GM19035 (cell line): ENCODE data around the gene PNPO.
"Not testable (repeated sequence)": the region's sequence is repeated elsewhere in the genome, so short reads cannot be mapped to it uniquely, and the experiment has no call there.

Source experiments
- ATAC-seq: cut with Tn5 transposase; IDR thresholded peaks from one replicate; pipeline ENCODE4 v1.9.1; 2021; ENCODE audit not compliant: unreplicated experiment

The PNPO gene

DNA sequence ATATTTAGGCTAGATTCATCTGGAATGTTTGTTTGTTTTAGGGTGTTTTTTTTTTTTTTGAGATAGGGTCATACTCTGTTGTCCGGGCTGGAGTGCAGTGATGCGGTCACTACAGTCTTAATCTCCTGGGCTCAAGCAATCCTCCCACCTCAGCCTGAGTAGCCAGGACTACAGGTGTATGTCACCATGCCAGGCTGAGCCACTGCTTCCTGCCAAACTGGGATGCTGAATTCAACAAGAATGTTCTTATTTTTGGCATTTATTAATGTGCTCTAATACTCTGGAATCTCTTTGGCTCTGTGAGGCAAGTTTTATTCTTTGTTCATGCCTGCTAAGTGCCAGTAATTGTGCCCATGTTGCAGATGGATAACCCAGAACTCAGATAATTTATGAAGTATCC, 23.8 kb upstream of the PNPO start:
- ATAC-seq, result no peak

DNA sequence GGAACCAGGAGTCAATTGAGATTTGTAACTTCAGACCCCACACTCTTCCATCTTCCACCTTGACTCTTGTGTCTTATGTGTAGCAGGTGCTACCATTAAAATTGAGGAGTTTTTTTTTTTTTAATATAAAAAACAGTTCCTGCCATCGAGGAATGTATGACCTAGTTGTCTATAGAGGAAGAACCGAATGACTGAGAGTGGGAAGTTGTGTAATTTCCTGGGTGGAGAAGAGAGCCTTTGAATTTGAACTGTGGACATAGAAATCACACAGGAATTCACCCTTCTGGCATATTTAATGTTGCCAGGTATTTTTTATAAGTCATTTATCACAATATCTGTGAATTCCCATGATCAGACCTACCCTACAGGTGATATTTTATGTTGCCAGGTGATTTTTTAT, 23.4 kb upstream of the PNPO start:
- ATAC-seq, result no peak

DNA sequence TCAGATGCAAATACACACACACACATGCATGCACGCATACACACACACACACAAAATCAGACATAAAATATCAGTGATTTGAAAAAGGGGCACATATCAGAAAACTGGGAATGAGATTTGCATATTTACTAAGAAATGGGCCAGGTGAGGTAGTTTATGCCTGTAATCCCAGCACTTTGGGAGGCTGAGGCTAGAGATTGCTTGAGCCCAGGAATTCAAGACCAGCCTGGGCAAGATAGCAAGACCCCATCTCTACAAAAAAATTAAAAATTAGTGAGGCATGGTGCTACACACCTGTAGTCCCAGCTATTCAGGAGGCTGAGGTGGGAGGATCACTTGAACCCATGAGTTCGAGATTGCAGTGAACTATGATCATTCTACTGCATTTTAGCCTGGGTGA, 22.4 kb upstream of the PNPO start:
- no peak for ATAC-seq

DNA sequence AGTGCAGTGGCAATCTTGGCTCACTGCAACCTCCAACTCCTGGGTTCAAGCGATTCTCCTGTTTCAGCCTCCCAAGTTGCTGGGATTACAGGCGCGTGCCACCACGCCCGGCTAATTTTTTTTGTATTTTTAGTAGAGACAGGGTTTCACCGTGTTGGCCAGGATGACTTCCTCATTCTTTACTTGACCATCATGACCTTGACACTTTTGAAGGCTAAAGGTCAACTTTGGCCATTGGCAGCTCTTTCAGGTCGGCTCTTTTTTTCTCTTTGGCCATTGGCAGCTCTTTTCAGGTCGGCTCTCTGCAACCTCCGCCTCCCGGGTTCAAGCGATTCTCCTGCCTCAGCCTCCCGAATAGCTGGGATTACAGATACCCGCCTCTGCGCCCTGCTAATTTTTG, 21.5 kb upstream of the PNPO start:
- not testable (repeated sequence) for ATAC-seq

DNA sequence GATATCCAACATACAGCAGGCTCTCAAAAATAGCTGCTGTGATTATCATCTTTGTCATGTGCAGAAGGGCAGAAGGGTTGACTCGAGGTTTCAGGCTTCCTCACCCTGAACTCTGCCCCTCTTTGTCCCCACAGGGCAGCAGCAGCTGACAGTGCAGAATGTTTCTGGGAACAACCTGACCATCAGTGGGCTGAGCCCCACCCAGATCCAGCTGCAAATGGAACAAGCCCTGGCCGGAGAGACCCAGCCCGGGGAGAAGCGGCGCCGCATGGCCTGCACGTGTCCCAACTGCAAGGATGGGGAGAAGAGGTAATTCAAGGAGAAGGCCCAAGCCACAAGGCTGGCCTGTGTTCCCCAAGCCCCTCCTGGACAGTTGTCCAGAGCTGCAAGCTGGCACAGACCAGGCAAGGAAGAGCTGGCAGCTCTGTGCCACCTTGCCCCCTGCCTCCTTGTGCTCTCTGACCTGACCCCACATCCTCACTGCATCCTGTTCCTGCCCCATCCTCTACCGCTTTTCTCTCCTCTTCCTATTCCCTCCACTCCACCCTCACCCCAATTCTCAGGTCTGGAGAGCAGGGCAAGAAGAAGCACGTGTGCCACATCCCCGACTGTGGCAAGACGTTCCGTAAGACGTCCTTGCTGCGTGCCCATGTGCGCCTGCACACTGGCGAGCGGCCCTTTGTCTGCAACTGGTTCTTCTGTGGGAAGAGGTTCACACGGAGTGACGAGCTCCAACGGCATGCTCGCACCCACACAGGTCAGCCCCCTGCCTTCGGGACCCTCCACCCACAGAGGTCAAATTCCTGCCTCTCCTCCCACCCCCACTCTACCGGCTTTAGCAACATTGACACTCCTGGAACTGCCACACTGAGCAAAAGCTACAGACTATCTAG, 16.3 kb upstream of the PNPO start:
- no peak for ATAC-seq

DNA sequence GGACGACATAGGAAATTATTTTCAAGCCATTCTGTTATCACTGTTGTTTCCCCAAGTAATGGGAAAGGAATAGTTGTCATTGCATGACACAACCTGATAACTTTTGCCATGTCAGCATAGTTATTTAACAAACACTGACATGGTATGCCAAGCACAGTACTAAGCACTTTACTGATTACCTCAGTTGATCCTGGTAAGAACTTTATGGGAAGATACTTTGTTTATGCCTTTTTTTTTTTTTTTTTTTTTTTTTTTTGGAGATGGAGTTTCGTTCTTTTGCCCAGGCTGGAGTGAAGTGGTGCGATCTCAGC, 15.7 kb upstream of the PNPO start:
- no peak for ATAC-seq

DNA sequence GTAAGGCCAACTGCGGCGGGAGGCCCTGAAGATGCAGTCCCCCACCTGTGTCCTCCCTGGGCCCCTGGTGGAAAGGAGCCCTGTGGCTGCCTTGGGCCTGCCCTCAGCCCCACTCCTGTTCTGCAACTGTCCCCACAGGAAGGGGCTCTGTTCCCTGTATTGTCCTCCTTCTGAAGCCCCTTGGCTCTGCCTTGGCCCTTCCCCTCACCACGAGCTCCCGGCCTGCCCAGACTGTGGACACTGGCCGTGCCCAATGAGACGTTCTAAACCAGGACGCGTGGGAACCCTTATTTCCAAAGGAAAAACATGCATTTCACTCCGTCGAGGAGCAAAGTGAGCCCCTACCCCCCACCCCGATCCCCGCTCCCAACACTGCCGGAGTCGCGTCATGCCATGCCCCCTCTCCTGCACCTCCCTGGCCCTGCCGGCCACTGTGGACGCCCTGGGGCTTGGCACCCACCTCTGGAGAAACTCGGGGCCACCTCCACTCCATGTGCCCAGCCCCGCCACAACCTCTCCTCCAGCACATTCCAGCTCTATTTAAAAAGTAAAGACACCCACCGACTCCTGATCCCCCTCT, 13.5 kb upstream of the PNPO start:
- ATAC-seq, result no peak

DNA sequence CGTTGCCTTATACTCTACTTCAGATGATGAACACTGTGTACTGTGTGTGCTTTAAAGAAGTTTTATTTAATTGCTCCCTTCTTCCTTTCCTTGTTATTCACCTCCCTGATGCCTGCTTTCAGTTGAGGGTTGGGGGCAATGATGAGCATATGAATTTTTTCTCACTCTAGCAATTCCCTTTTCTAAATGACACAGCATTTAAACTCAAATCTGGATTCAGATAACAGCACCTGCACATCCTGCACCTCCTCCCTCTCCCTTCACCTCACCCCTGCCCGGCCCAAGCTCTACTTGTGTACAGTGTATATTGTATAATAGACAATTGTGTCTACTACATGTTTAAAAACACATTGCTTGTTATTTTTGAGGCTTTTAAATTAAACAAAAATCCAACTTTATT, 13.0 kb upstream of the PNPO start:
- ATAC-seq, result no peak

DNA sequence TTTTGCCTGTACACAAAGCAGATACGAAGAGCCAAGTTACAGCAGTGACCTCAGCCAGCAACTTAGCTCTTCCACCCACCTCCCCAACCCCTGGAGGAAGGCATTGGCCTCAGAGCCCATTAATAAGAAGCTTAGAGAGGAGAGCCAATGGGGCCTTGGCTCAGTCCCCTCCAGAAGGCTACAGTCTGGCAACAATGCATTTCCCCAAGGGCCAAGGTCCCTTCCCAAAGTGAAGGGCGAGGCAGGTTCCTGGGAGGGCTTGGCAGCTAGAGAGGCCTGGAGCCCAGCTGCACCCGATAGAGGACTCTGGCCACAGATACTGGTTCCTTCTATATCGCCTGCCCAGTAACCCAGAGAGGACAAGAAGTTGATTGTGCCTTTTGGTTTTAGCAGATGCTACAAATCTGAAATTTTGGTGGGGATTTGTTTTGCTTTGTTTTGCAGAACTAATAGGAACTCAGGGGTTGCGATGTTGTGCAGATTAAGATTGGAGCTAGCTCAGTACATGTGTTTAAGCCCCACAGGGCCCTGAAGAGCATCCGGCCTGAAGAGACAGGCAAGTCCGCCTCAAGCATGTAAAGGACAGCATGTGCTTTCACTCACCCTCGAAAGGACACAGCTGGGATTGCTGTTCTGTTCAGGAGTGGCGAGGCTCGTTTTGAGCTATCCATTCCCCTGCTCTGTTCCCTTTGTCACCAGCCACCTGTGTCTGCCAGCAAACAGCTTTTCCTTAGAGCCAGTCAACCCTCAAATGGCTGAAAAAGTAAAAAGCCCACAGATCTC, 12.0 kb upstream of the PNPO start:
- ATAC-seq, result no peak

DNA sequence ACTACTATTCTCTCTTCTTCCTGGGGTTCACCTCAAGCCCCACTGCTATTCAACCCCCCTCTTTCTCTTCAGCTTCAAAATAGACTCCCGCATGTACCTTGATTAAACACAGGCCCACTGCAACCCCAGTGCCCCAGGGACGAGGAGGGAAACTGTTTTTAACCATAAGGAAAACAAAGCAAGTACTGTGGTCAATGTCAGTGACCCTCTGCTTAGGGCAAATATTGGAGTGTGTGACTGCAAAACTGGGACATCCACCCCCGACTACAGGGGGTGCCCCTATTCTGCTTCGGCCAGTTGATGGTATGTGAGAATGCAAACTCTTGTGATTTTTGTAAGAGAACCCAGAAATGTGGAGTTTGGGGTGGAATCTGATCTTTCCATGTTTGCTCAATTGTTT, 9.5 kb upstream of the PNPO start:
- no peak for ATAC-seq

DNA sequence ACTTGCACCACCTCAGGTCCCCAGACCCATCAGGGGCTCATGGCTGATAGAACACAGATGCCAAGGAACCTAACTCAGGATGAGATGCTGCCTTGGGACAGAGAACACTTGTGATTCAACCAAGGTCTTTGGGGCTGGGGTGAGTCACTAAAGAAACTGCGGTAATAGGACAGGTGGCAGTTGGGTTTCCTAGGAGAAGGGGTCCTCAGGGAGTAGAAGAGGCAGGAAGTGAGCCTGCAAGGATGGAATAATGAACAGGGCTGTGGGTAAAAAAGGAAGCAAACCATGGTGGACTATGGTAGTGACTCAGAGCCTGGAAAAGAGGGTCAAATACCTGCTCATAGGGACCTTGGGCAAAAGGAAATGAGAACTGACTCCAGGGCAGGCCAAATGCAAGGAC, 6.5 kb upstream of the PNPO start:
- ATAC-seq, result no peak

DNA sequence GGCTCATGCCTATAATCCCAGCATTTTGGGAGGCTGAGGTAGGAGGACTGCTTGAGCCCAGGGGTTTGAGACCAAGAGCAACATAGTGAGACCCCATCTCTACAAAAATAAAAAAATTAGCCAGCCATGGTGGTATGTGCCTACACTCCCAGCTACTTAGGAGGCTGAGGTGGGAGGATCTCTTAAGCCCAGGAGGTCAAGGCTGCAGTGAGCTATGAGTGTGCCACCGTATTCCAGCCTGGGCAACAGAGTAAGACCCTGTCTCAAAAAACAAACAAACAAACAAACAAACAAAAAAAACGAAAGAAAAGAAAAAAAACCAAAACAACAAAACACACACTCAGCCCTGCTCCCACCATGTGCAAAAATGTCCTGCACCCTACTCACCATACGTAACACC, 5.9 kb upstream of the PNPO start:
- ATAC-seq, result not testable (repeated sequence)

DNA sequence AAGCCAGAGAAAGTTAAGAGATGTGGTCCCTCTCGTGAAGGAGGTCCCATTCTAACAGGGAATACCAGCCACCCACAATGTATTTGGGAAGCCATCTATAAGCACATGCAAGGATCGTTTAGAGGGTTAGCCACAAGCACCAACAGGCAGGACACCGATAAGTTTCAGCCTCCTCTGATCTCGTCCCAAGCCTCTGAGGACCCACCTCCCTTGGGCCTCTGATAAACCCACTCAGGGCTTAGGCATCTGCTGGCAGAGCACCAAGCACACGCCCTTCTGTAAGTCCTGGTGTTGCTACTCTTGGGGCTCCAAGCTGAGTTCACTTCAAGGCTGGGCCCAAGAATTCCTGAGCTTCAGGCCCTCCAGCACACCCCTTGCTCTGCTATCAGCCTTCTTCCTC, 5.4 kb upstream of the PNPO start:
- ATAC-seq, result no peak

DNA sequence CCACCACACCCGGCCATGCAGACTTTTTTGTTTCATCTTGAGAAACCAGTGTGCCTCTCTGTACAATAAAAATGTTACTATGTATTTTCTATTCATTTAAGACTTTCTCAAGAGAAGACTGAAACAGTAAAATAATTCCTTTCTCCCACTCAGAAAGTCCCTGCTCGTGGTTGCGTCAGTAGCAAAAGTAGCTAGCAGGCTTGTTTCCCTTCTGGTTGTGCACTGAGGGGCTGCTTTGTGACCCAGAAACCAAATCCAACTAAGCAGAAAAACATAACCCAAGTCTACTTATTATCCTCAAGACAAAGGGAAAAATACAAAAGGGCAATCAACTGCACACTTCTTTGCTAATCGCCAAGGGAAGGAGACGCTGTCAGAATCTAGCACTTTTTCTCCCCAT, 3.4 kb upstream of the PNPO start:
- no peak for ATAC-seq

DNA sequence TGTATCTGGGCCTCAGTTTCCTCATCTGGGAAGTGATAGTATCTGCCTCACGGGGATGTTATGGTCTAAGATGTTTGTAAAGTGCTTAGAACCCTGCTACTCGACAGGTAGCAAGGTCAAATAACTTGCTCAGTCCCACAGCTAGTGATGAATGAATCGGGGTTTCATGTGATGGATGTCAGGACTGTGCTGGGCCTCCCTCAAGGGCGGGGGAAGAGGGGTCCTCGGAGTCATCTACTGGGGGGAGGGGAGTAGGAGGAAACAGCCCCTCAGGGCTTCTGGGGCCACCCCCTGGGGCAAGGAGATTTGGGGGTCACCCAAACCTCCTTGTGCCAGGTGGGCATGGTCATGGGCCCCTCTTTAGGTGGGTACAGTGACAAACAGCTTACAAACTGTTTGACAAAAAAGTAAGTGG, 732 bp downstream of the PNPO start:
- no peak for ATAC-seq

DNA sequence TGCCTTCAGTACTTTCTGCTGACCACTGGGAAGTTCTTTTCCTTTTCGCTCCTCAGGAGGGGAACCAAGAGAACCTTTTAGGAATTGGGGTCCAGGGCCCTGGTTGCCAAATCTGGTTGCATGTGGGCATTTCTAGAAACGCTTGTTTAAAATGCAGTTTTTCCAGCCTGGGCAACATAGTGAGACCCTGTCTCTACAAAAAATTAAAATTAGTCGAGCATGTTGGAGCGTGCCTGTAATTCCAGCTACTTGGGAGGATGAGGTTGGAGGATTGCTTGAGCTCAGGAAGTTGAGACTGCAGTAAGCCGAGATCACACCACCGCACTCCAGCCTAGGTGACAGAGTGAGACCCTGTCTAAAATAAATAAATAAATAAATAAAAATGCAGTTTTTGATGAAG, 1.2 kb downstream of the PNPO start:
- no peak for ATAC-seq

DNA sequence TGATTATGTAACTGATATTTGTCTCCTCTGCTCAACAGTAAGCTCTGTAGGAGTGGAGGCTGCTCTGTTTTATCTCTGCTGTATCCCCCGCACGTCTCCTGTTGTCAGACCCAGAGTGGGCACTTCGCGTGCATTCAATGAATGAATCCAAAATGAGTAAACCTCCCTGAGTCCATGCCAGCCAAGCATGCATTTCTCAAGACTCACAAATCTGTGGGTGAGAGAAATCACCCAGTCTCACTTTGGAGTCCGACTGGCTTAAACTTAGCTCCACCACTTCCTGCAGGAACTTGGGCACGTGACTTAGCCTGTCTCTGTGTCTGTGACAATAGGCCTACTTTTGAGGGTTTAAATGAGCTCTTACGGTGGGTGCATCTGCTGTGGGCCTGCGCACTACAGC, 3.7 kb downstream of the PNPO start:
- ATAC-seq, result no peak

DNA sequence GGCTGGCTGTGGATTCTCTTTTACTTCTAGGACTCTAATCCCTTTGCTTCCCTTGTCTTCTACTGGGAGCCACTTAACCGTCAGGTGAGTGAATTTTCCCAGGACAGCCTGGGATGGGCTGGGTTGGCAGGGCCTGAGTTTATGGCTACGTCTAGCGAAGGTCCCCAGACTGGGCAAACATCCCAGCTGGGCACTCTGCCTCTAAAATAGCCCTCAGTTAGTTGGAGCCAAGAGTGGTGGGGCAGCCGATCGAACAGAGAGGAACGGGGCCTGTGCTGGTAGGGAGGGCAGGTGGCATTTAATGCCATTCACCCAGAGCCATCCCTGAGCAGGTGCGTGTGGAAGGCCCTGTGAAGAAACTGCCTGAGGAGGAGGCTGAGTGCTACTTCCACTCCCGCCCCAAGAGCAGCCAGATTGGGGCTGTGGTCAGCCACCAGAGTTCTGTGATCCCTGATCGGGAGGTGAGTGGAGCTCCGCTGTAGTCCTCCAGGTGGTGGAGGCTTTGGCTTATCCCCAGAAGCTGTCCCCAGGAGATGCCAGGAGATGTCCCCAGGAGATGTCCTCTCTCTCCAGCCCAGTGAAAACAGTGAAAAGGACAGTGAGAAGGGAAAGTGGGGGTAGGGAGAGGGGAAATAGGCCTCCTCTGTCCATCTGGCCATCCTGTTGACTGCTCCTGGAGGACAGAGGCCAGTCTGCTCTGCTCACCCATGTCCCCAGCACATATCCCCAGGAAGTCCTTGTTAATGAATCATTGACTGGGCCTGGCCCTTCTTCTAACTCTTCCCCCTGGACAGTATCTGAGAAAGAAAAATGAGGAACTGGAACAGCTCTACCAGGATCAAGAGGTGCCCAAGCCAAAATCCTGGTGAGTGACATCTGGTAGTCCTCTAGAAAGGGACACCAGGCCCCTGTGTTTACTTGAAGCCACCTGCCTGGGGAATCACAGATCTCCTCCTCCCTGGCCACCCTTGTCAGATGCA, 4.4 kb downstream of the PNPO start:
- no peak for ATAC-seq

DNA sequence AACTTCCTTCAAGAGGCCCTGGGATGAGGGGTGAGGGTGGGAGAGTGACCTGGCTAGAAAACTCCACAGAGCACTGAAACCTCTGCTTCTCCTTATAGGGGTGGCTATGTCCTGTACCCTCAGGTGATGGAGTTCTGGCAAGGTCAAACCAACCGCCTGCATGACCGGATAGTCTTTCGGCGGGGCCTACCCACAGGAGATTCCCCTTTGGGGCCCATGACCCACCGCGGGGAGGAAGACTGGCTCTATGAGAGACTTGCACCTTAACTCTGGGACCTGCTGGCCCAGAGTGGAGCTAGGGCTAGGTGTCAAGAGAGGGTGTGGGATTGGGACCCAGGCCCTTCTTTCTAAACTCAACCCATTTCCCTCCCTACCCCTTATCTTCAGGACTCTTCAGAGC, 5.1 kb downstream of the PNPO start:
- ATAC-seq, result no peak

DNA sequence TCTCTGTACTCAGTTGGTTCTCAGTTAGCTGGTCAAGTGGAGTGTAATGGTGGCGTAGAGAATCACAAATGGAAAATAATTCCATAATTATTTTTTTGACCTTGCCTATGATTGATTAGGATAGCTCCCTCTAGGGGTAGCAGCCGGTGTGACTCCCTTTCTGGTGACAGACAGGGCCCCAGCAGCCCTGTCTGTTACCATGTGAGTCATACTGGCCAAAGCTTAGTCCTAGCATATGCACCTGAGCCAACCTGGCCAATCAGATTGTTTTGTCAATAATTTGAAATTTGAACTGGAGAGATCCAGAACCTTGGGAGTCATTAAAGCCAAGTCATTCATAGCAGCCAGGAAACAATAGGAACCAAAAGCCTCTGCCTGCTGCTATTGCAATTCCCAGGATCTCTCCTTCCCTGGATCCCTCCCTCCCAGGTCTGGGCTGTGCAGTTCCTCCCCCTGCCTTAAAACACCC, 5.6 kb downstream of the PNPO start:
- no peak for ATAC-seq

DNA sequence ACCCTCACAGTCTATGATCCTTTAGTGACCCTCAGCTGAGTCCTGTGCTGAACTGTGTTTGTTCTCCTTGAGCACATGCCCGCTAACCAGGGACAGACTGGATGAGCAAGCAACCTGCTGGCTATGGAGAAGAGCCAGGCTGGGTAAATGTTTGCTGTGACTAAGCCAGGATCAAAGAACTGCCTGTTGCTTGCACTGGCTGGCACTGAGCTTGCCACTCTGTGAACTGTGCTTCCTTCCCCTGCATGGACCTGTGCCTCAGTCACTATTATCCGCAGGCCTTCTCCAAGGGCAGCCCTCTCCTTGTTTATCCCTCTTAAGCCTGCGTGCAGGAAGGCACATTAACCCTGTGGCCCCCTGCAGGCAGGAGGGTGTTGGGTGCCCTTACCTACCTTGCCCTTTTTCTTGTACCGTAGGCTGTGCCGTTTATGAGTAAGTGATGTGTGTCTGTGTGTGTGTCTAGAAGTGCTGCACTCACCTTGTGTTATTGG, 7.4 kb downstream of the PNPO start:
- ATAC-seq, result no peak
